ENCODE data around the gene PROS1. TPM values are rescaled to one million over a fixed set of nuclear protein-coding genes. Genes with fewer than 3 reads are reported as not detected.
A peak's percentile ranks its signal among the peaks of the same experiment; 100 is the strongest.

The PROS1 gene
- total and polyA plus RNA-seq, 3 donors from 2014 or later: 14.3 to 28.4 (median 17.0) TPM

GRCh38 chr3:94001827-94002495 is 28.3 kb upstream of the PROS1 start:
- H3K36me3 ChIP-seq (ENCODE audit: low read depth, missing control alignments): no peaks in the 10 kb centered on the region
- H3K4me3 ChIP-seq: no peak overlapping the region
- 87 to 90% methylated on average over 3 of the region's 3 CpGs for WGBS, 2 donors
- intact Hi-C loops (cut with DNase I; ENCODE audit: low total_unique reads): loop anchor here (5.0 kb wide), 1 partner anchor 65 kb away; no protein-coding TSS in a partner anchor
- peak overlapping the region; percentile 38 to 55 for H3K27ac ChIP-seq
- DNase-seq: no peak
- no peak for TF ChIP-seq POLR2A (IDR thresholded peaks at IDR 0.05)
- TF ChIP-seq, protein P1, sequence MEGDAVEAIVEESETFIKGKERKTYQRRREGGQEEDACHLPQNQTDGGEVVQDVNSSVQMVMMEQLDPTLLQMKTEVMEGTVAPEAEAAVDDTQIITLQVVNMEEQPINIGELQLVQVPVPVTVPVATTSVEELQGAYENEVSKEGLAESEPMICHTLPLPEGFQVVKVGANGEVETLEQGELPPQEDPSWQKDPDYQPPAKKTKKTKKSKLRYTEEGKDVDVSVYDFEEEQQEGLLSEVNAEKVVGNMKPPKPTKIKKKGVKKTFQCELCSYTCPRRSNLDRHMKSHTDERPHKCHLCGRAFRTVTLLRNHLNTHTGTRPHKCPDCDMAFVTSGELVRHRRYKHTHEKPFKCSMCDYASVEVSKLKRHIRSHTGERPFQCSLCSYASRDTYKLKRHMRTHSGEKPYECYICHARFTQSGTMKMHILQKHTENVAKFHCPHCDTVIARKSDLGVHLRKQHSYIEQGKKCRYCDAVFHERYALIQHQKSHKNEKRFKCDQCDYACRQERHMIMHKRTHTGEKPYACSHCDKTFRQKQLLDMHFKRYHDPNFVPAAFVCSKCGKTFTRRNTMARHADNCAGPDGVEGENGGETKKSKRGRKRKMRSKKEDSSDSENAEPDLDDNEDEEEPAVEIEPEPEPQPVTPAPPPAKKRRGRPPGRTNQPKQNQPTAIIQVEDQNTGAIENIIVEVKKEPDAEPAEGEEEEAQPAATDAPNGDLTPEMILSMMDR (IDR thresholded peaks at IDR 0.05): no peak
- no peaks in the 10 kb centered on the region for H3K9me3 ChIP-seq
- peaks cover 7% of the 10 kb centered on the region for H3K4me1 ChIP-seq
- H3K27me3 ChIP-seq: no peaks in the 10 kb centered on the region

- H3K4me3 ChIP-seq: no peak overlapping the region
- H3K27me3 ChIP-seq: no peaks in the 10 kb centered on the region
- intact Hi-C loops (cut with DNase I; ENCODE audit: low total_unique reads): loop anchor here (5.0 kb wide), 1 partner anchor 66 kb away; no protein-coding TSS in a partner anchor
- no peak for TF ChIP-seq POLR2A (IDR thresholded peaks at IDR 0.05)
- TF ChIP-seq, protein P1 (IDR thresholded peaks at IDR 0.05): no peak
- no peak for DNase-seq
- 43 to 59% methylated on average over 1 of the region's 1 CpG for WGBS, 2 donors
- peak overlapping the region; percentile 38 to 55 for H3K27ac ChIP-seq
- no peaks in the 10 kb centered on the region for H3K9me3 ChIP-seq
- peaks cover 7% of the 10 kb centered on the region for H3K4me1 ChIP-seq
- no peaks in the 10 kb centered on the region for H3K36me3 ChIP-seq (ENCODE audit: low read depth, missing control alignments)
These were observed 27.5 kb upstream of the PROS1 start for GRCh38 chr3:94001191-94001590.

DNA sequence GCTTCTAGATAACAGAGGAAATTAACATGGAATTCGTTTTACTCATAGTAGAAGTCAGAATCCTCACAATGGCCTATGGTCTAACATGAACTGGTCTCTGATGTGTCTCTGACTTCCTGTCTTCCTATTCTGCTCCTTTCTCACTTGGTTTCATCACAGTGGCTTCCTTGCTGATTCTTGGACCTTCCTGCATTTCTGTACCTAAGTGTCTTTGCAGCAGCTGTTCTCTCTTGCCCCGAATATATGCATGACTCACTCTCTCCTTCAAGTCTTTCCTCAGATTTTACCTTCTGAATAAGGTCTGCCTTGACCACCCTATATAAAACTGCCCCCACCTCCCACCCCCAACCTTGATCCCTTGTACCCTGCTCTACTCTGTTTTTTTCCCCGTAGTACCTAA is 20.4 kb upstream of the PROS1 start:
- TF ChIP-seq, protein P1 (IDR thresholded peaks at IDR 0.05): no peak
- no peak for TF ChIP-seq POLR2A (IDR thresholded peaks at IDR 0.05)
- H3K4me1 ChIP-seq: no peaks in the 10 kb centered on the region
- intact Hi-C loops (cut with DNase I; ENCODE audit: low total_unique reads): no loop called here
- H3K27ac ChIP-seq: no peak overlapping the region
- no peaks in the 10 kb centered on the region for H3K9me3 ChIP-seq
- no peak for DNase-seq
- 84 to 86% methylated on average over 3 of the region's 3 CpGs for WGBS, 2 donors
- no peaks in the 10 kb centered on the region for H3K36me3 ChIP-seq (ENCODE audit: low read depth, missing control alignments)
- H3K27me3 ChIP-seq: no peaks in the 10 kb centered on the region
- H3K4me3 ChIP-seq: no peak overlapping the region

- H3K4me1 ChIP-seq: no peaks in the 10 kb centered on the region
- H3K27ac ChIP-seq: no peak overlapping the region
- H3K36me3 ChIP-seq (ENCODE audit: low read depth, missing control alignments): no peaks in the 10 kb centered on the region
- DNase-seq: no peak
- no peaks in the 10 kb centered on the region for H3K9me3 ChIP-seq
- H3K4me3 ChIP-seq: no peak overlapping the region
- no peak for TF ChIP-seq POLR2A (IDR thresholded peaks at IDR 0.05)
- TF ChIP-seq, protein P1 (IDR thresholded peaks at IDR 0.05): no peak
- H3K27me3 ChIP-seq: no peaks in the 10 kb centered on the region
- 74 to 94% methylated on average over 3 of the region's 3 CpGs for WGBS, 2 donors
- intact Hi-C loops (cut with DNase I; ENCODE audit: low total_unique reads): no loop called here
These were observed 18.5 kb upstream of the PROS1 start for GRCh38 chr3:93992207-93992606.

- Histone ChIP-seq H3K27me3 (no peaks in the 10 kb centered on the region), H3K4me1 (no peaks in the 10 kb centered on the region), H3K9me3 (no peaks in the 10 kb centered on the region), H3K27ac (no peak overlapping the region), H3K36me3 (ENCODE audit: low read depth, missing control alignments) (no peaks in the 10 kb centered on the region), H3K4me3 (no peak overlapping the region)
- no peak for TF ChIP-seq POLR2A (IDR thresholded peaks at IDR 0.05)
- TF ChIP-seq, protein P1 (IDR thresholded peaks at IDR 0.05): no peak
- WGBS, 2 donors: 83% methylated on average over 2 of the region's 2 CpGs
- intact Hi-C loops (cut with DNase I; ENCODE audit: low total_unique reads): no loop called here
- no peak for DNase-seq
These were observed 17.9 kb upstream of the PROS1 start for GRCh38 chr3:93991631-93992030.
